IPS-20b (cell line): ENCODE data around the gene MLH3.

Experiments used
- H3K27ac ChIP-seq: one replicate; pipeline ENCODE4 v1.5.1; 2013; ENCODE audit warnings: low read length
- H3K27me3 ChIP-seq: 2 replicates; pipeline ENCODE4 v1.6.1; 2013; ENCODE audit warnings: mild to moderate bottlenecking, low read length, inconsistent platforms; ENCODE audit not compliant: insufficient read depth
- H3K36me3 ChIP-seq: 2 replicates; pipeline ENCODE4 v1.6.1; 2013; ENCODE audit warnings: low read depth, mild to moderate bottlenecking, inconsistent platforms, low read length, moderate library complexity; ENCODE audit not compliant: insufficient read depth
- H3K4me1 ChIP-seq: 2 replicates; pipeline ENCODE4 v1.6.1; 2013; ENCODE audit warnings: mild to moderate bottlenecking, control low read depth, inconsistent platforms, low read length, moderate library complexity; ENCODE audit not compliant: insufficient read depth
- H3K4me3 ChIP-seq: 2 replicates; pipeline ENCODE4 v1.5.1; 2013; ENCODE audit warnings: mild to moderate bottlenecking, low read length, inconsistent platforms
- H3K9ac ChIP-seq: 2 replicates; pipeline ENCODE4 v1.6.1; 2013; ENCODE audit warnings: low read depth, mild to moderate bottlenecking, inconsistent platforms, low read length, moderate library complexity
- H3K9me3 ChIP-seq: 2 replicates; pipeline ENCODE4 v1.6.1; 2013; ENCODE audit warnings: mild to moderate bottlenecking, low read depth, low read length, inconsistent platforms; ENCODE audit not compliant: insufficient read depth

Gene MLH3

GRCh38 chr14:74982661-74983060 lies 68.6 kb downstream of the MLH3 start:
- no peak overlapping the region for H3K4me3 ChIP-seq
- H3K4me1 ChIP-seq: peaks cover 18% of the 10 kb centered on the region
- H3K27ac ChIP-seq: no peak overlapping the region
- H3K9me3 ChIP-seq: no peaks in the 10 kb centered on the region
- H3K36me3 ChIP-seq: no peaks in the 10 kb centered on the region
- no peak overlapping the region for H3K9ac ChIP-seq
- peaks cover 9% of the 10 kb centered on the region; the same call in 1 of the 2 replicates for H3K27me3 ChIP-seq

DNA sequence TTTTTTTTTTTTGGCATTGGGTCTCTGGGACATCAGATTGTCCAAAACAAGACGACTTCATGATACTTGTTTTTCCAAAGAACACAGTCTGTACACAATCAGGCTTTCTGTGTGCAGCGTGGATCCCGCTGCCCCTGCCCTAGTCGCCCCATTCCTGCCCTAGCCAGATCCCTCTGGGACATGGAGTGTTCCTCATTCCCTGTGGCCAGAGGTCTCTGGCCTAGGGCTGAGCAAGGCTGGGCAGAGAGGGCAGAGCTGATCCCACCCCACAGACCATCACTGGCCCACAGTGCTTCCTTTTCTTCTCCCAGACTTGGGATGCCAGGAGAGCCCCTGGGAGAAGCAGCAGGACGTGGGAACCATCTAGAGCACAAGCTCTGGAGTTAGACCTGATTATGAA lies 69.4 kb downstream of the MLH3 start:
- Histone ChIP-seq H3K4me3 (no peak overlapping the region), H3K27me3 (peaks cover 9% of the 10 kb centered on the region; the same call in 1 of the 2 replicates), H3K9ac (no peak overlapping the region), H3K9me3 (no peaks in the 10 kb centered on the region), H3K27ac (no peak overlapping the region), H3K4me1 (peaks cover 18% of the 10 kb centered on the region), H3K36me3 (no peaks in the 10 kb centered on the region)

DNA sequence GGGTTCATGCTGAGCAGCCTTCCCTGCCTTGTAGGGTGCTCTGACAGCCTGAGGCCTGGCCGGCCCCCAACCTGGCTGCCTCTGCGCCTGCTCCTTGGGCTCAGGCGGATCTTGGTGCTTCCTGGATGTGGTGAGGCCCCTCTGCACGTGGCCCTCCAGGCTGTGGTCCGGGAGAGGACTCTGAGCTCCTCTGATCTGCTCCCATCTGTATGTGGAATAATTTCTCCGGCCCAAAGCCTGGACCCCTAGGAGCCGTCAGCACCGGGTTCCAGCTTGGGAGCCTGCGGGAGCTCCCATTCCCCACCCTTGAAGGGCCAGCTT lies 69.8 kb downstream of the MLH3 start:
- no peak overlapping the region for H3K9ac ChIP-seq
- no peaks in the 10 kb centered on the region for H3K36me3 ChIP-seq
- no peak overlapping the region for H3K4me3 ChIP-seq
- H3K9me3 ChIP-seq: no peaks in the 10 kb centered on the region
- H3K27me3 ChIP-seq: peaks cover 9% of the 10 kb centered on the region; the same call in 1 of the 2 replicates
- H3K27ac ChIP-seq: no peak overlapping the region
- peaks cover 18% of the 10 kb centered on the region for H3K4me1 ChIP-seq

- Histone ChIP-seq H3K27me3 (peaks cover 9% of the 10 kb centered on the region; the same call in 1 of the 2 replicates), H3K36me3 (no peaks in the 10 kb centered on the region), H3K27ac (no peak overlapping the region), H3K4me1 (peaks cover 18% of the 10 kb centered on the region), H3K9ac (0 out of 2 replicates have a peak overlapping the region, but pooled peaks have one; percentile 10), H3K4me3 (no peak overlapping the region), H3K9me3 (no peaks in the 10 kb centered on the region)
These were observed 70.4 kb downstream of the MLH3 start for GRCh38 chr14:74980731-74981461.

DNA sequence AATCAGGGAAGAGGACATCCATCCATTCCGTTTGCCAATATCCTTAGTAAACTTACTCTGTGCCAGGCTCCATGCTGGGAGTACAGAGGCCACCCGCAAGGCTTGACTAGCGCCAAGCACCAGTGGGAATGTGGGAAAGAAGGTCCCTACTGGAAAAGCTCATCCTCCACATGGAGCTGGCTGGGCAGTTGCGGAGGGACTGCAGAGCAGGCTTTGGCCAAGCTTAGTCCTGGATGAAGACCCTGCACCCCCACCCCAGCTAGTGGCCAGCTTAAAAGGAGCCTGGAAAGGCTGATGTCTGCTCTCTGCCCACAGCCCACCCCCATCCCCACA lies 70.9 kb downstream of the MLH3 start:
- Histone ChIP-seq H3K9ac (0 out of 2 replicates have a peak overlapping the region, but pooled peaks have one; percentile 10), H3K9me3 (no peaks in the 10 kb centered on the region), H3K36me3 (no peaks in the 10 kb centered on the region), H3K27ac (no peak overlapping the region), H3K4me3 (no peak overlapping the region), H3K4me1 (peaks cover 18% of the 10 kb centered on the region), H3K27me3 (peaks cover 9% of the 10 kb centered on the region; the same call in 1 of the 2 replicates)

- H3K27ac ChIP-seq: no peak overlapping the region
- peak overlapping the region; percentile 10; the same call in 1 of the 2 replicates for H3K9ac ChIP-seq
These were observed 71.5 kb downstream of the MLH3 start for GRCh38 chr14:74979442-74980397.

DNA sequence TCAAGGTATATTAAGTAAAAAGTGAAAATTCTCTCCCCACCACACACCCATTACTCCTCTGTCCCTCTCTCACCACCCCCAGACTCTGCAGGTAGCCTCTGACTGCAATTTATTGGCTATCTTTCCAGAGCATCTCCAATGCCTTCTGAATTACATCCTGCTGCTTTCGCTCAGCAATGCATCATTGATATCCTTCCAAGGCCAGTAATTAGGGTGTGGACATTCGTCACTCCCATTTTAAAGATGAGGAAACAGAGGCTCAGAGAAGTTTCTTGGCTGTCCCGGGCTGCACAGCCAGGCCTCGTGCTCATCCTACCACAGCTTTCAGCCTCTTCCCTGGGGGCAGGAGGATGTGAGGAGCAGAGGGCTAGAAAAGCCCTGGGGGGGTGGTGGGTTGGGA lies 72.2 kb downstream of the MLH3 start:
- Histone ChIP-seq H3K27ac (no peak overlapping the region), H3K9ac (no peak overlapping the region; the same call in 1 of the 2 replicates), H3K9me3 (no peaks in the 10 kb centered on the region), H3K27me3 (peaks cover 9% of the 10 kb centered on the region; the same call in 1 of the 2 replicates), H3K36me3 (no peaks in the 10 kb centered on the region), H3K4me1 (peaks cover 23% of the 10 kb centered on the region), H3K4me3 (no peak overlapping the region)

More at GRCh38 chr14:74979442-74980397, 71.5 kb downstream of the MLH3 start:
- Histone ChIP-seq H3K4me1 (peaks cover 18% of the 10 kb centered on the region), H3K36me3 (no peaks in the 10 kb centered on the region), H3K27me3 (peaks cover 9% of the 10 kb centered on the region; the same call in 1 of the 2 replicates), H3K4me3 (no peak overlapping the region), H3K9me3 (no peaks in the 10 kb centered on the region)

DNA sequence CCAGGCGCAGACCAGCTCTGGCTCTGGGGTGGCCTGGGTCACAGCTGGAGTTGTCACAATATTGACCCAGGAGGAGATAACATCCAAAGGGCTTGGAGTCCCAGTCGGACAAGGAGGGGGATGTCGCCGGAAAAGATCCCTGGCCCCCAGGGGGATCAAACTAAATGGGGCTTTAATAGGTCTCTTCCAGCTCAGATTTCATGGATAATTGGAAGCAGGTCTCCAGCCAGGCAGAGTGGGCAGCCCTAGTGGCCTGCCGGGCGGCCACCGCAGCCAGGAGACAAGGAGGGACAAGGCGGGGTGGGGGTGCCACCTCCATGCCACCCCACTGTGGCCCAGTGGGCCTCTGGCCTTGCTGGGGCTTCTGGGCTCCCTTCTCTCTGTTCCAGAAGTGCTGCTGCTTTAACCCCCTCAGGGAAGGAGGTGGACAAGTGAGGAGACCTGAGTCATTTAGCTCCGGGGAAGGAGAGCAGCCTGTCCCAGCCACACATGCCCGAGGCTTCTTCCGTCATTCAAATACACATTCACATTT lies 72.8 kb downstream of the MLH3 start:
- Histone ChIP-seq H3K9ac (no peak overlapping the region), H3K4me1 (peaks cover 27% of the 10 kb centered on the region), H3K36me3 (no peaks in the 10 kb centered on the region), H3K9me3 (no peaks in the 10 kb centered on the region), H3K4me3 (no peak overlapping the region), H3K27ac (no peak overlapping the region), H3K27me3 (peaks cover 9% of the 10 kb centered on the region; the same call in 1 of the 2 replicates)

DNA sequence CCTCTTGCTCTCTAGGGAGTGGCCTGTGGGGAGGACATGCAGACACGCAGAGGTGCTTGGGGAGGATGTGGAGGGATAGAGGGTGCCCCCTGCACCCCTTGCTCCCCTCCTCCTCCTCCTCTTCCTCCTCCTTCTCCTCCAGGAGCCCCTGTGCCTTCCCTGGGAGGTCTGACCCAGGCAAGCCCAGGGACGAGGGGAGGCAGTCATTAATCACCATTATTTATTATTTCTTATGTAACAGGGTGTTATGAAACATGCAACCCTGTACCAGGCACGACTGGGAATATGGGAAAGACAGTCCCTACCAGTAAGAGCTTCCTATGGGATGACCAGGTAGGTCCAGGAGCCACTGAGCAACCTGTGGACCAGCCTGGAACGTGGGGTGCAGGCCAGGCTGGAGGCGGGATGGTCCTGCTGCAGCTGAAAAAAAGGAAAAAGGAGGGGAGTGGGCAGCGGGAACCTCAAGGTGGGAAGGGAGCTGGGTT lies 73.3 kb downstream of the MLH3 start:
- Histone ChIP-seq H3K36me3 (no peaks in the 10 kb centered on the region), H3K4me1 (peaks cover 27% of the 10 kb centered on the region), H3K9me3 (no peaks in the 10 kb centered on the region), H3K4me3 (no peak overlapping the region), H3K27ac (no peak overlapping the region), H3K27me3 (peaks cover 9% of the 10 kb centered on the region; the same call in 1 of the 2 replicates), H3K9ac (no peak overlapping the region)

- Histone ChIP-seq H3K4me3 (no peak overlapping the region), H3K9me3 (no peaks in the 10 kb centered on the region), H3K27me3 (peaks cover 9% of the 10 kb centered on the region; the same call in 1 of the 2 replicates), H3K4me1 (peaks cover 27% of the 10 kb centered on the region), H3K36me3 (no peaks in the 10 kb centered on the region), H3K9ac (no peak overlapping the region), H3K27ac (no peak overlapping the region)
These were observed 73.9 kb downstream of the MLH3 start for GRCh38 chr14:74977164-74977900.
